HG03175 (cell line): ENCODE measurements around the gene ITGA7.
A peak's percentile ranks its signal among the peaks of the same experiment; 100 is the strongest.
"Not testable (repeated sequence)": the region's sequence is repeated elsewhere in the genome, so short reads cannot be mapped to it uniquely, and the experiment has no call there.

Experiments
- ATAC-seq: cut with Tn5 transposase; IDR thresholded peaks from one replicate; pipeline ENCODE4 v1.9.1; 2021; ENCODE audit warnings: mild to moderate bottlenecking, moderate library complexity; ENCODE audit not compliant: unreplicated experiment

ITGA7 gene

GRCh38 chr12:55650620-55651298 is 56.9 kb downstream of the ITGA7 start:
- ATAC-seq: not testable (repeated sequence)

DNA sequence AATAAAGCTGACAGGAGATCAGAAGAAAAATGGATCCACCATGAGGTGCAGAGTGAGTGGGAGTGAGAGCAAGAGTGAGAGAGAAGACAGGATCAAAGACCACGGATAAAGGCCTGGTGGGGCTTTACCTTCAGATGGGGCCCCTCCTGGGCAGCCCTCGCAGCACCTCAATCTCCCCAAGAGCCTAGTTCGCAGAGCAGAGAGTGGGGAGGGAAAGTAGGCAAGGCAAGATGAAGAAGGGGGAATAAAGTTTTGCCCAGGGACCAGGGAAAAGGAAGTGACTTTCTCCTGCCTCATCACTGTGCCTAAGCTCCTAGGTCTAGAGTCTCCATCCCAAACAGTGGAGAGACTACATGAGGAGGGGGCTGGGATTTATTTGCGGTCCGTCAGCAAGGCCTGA is 60.7 kb downstream of the ITGA7 start:
- no peak for ATAC-seq

- no peak for ATAC-seq
These were observed 63.1 kb downstream of the ITGA7 start for GRCh38 chr12:55644591-55644990.

DNA sequence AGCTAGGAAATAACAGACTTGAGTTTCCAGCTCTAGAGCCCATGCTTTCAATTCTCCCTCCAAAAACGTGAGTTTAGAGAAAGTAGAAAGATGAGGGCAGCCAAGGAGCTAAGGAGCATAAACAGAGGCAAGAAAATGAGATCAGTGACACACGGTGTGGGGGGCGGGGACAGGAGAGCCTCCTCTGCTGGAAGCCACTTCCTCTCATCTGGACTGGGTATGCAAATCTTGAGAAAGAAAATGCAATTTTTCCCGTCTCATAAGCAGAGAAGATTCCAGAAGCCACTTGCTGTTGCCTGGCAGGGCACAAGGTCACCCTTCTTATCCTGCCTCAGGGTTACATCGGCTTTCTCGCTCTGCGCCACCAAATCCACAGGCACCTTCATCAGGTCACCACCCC is 65.0 kb downstream of the ITGA7 start:
- ATAC-seq: peak; percentile 26

DNA sequence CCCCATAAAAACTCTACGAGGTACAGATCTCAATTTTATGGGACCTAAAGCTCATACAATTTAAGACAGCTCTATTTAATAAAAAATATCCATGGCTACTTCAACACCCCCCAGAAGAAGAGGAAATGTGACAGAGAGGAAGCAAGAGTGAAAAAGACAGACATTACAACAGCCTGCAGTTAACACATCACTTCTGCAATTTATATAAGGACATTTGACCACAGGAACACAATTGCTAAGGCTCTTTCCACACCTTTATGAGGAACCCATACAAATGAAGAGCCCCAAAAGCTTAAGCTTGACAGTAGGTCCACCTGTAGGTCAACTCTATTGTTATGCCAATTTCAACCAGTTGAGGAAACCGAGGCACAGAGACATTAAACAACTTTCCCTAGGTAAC is 65.4 kb downstream of the ITGA7 start:
- ATAC-seq: peak; percentile 28

DNA sequence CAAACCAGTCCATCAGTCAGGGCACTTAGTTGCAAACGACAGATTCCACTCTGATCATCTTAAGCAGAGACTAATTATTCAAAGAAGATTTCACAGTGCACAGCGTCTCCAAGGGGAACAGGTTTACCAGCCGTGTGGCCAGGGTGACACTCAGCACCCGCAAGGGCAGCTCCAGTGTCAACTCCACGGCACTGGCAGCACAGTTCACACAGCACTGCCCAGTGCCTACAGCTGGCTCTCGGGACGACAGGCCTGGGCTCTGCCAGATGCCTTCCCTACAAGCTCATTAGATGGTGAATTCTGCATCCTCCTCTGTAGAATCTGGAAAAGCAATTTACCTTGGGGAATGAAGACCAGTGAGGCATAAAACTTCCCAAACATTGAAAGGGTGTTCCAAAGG is 66.1 kb downstream of the ITGA7 start:
- ATAC-seq: no peak

DNA sequence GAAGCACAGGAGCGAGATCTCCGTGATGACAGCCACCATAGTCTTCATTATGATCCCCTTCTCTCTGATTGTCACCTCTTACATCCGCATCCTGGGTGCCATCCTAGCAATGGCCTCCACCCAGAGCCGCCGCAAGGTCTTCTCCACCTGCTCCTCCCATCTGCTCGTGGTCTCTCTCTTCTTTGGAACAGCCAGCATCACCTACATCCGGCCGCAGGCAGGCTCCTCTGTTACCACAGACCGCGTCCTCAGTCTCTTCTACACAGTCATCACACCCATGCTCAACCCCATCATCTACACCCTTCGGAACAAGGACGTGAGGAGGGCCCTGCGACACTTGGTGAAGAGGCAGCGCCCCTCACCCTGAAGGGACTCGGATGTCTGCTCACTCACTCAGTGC is 70.2 kb downstream of the ITGA7 start:
- ATAC-seq: no peak

GRCh38 chr12:55636853-55637252 is 70.9 kb downstream of the ITGA7 start, which contains the start of gene OR10P1:
Gene OR10P1 (plus strand): TSS chr12:55636892. CDS start chr12:55636892, 0 bp downstream.
- ATAC-seq: no peak

DNA sequence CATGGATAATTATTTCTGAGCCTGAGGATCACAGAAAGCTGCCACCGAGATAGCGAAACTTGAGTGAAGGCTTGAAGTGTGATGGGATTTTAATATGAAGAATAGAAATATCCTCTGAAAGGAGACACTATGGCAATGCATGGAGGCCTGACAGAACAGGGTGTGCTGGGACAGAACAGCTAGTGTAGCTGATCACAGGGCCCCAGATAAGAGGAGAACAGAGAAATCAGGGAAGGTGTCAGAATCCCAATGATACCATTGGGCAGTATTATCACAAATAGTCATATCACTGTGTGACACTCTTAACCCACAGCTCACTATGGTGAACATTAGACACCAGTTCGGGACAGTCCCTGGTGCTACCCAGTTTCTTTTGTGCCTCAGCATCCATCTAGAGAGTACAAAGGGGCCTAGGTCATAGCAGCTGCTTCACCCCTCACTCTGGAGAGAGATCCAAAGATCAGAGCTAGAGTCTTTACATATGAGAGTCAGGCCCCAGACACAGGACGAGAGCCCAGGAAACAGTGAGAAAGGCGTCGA is 71.5 kb downstream of the ITGA7 start:
- no peak for ATAC-seq
